Transverse colon (tissue), 4 donors: Measurements from ENCODE around the gene TOLLIP. TPM values are rescaled to one million over a fixed set of nuclear protein-coding genes. Genes with fewer than 3 reads are reported as not detected.

Experiments
- DNase-seq: peaks from one replicate; pipeline ENCODE4 v3.0.0-alpha.2; 2019
- H3K27ac ChIP-seq, 4 donors: fragments of 200-600 bp; sonication (generic); 2 replicates each; pipeline ENCODE4 v1.5.1; 2016 to 2018; ENCODE audit warnings: inconsistent platforms in 4 of 4
- H3K27me3 ChIP-seq: fragments of 200-600 bp; sonication (generic); 2 replicates; pipeline ENCODE4 v1.5.1; 2017; ENCODE audit warnings: inconsistent platforms
- H3K36me3 ChIP-seq, 4 donors: fragments of 200-600 bp; sonication (generic); 2 replicates each; pipeline ENCODE4 v1.5.1; 2017 to 2019; ENCODE audit warnings: inconsistent platforms in 4 of 4
- H3K4me1 ChIP-seq, 4 donors: fragments of 200-600 bp; sonication (generic); 2 replicates each; pipeline ENCODE4 v1.5.1; 2017 to 2020; ENCODE audit warnings: inconsistent platforms in 4 of 4
- H3K4me3 ChIP-seq, 4 donors: fragments of 200-600 bp; sonication (generic); 1 replicate in 1 of 4; 2 replicates in 3 of 4; pipeline versions ENCODE4 v1.5.1 to v1.6.1; 2017 to 2019; ENCODE audit warnings: inconsistent platforms in 4 of 4
- H3K9me3 ChIP-seq, 2 donors: fragments of 200-600 bp; sonication (generic); 2 replicates each; pipeline ENCODE4 v1.5.1; 2017 to 2019; ENCODE audit warnings: inconsistent platforms in 2 of 2
- CTCF ChIP-seq, 5 experiments: fragments of 200-600 bp in 3 of 5; fragments of 450-650 bp in 2 of 5; sonication (generic) in 3 of 5; IDR thresholded peaks; 1 replicate in 2 of 5; 2 replicates in 3 of 5; pipeline ENCODE4 v1.5.1; 2016 to 2017; ENCODE audit warnings: antibody characterized with exemption in 5 of 5, inconsistent platforms in 3 of 5, mild to moderate bottlenecking in 2 of 5, moderate library complexity in 1 of 5
- EP300 ChIP-seq: sonication (generic); formaldehyde crosslinking; IDR thresholded peaks from one replicate; pipeline ENCODE4 v1.6.1; 2017; ENCODE audit warnings: antibody characterized with exemption, low read depth
- POLR2A ChIP-seq: fragments of 450-650 bp; IDR thresholded peaks from one replicate; pipeline ENCODE4 v1.6.1; 2016; ENCODE audit warnings: antibody characterized with exemption, mild to moderate bottlenecking, moderate library complexity
- POLR2AphosphoS5 ChIP-seq, 3 donors: sonication (generic); formaldehyde crosslinking; IDR thresholded peaks; one replicate each; pipeline ENCODE4 v1.6.1; 2016; ENCODE audit warnings: antibody characterized with exemption in 3 of 3
- WGBS, 2 donors: methylation state at CpG; one replicate each; pipeline ENCODE4 v1.1.5; 2018; ENCODE audit warnings: low coverage in 1 of 2; 5-methylcytosine and 5-hydroxymethylcytosine counted together
- in situ Hi-C, 4 donors: fragments of 200-750 bp; cut with MboI; loops; one replicate each; pipeline versions ENCODE4 v1.15.0 to v1.15.1; 2017; ENCODE audit warnings: low sequenced_read_pairs in 3 of 4, low pct_ligation_motif_present in 1 of 4, low pct_unique_long_range_greater_than_20kb in 1 of 4
- intact Hi-C: fragments of 100-400 bp; cut with DNase I; formaldehyde crosslinking; loops from one replicate; pipeline ENCODE4 v1.15.1; 2023; ENCODE audit warnings: low total_unique reads
- total RNA-seq, 4 donors: library from RNA; depleted of rRNA; stranded (reverse); fragments of >200 nt; gene quantifications; one replicate each; pipeline ENCODE4 v1.1.0, GENCODE V29; 2016

TOLLIP gene
- total RNA-seq, 4 donors from 2014 or later, result 25.9 to 132 (median 50.4) TPM

DNA sequence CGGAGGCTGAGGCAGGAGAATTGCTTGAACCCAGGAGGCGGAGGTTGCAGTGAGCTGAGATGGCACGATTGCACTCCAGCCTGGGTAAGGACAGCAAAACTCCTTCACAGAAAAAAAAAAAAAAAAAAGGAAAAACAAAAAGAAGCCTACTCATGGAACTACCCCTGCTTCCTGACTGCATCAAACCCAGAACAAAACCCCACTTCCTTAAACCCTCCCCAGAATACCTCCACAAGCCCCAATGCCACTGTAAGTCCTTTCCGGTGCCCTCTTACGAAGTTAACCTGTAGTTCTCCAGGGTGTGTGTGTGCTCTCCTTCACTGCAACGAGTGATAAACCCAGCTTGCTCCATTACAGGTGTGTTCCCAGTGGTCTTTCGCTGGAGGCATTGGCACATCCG is 8.6 kb upstream of the TOLLIP start:
- no peak overlapping the region for H3K27ac ChIP-seq
- WGBS, 2 donors, result 71 to 87% methylated on average over 3 to 8 of the region's 8 CpGs

DNA sequence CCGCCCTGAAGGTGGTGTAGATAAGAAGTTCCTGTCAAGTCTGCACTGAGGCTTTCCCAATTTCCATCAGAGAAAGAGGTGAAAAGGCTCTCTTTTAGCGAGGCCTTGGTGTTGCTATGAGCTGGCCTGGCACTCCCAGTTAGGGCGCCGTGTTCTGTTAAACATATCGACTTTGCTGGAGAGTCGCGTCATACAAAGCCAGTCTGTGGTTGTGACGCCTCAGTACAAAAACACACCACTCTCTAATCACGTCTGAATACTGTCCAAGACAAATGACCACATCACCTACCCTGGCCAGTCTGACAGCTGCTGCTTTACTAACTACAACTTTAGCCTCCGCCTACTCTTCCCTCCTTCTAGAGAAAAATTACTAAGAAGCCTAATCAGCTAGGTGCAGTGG is 8.0 kb upstream of the TOLLIP start:
- in situ Hi-C loops, result no loop called here
- Histone ChIP-seq H3K4me1 (no peaks in the 10 kb centered on the region), H3K36me3 (no peaks in the 10 kb centered on the region), H3K4me3 (no peak overlapping the region), H3K27me3 (no peaks in the 10 kb centered on the region), H3K27ac (no peak overlapping the region), H3K9me3 (no peaks in the 10 kb centered on the region)
- DNase-seq, result no peak
- 85 to 91% methylated on average over 7 to 10 of the region's 10 CpGs for WGBS, 2 donors
- no peak for TF ChIP-seq CTCF (IDR thresholded peaks at IDR 0.05)
- TF ChIP-seq EP300, result no peak
- TF ChIP-seq POLR2A, result no peak
- no peak for TF ChIP-seq POLR2AphosphoS5 (IDR thresholded peaks at IDR 0.05)
- intact Hi-C loops, result no loop called here

More for the DNA sequence above, 8.6 kb upstream of the TOLLIP start:
- Histone ChIP-seq H3K4me1 (no peaks in the 10 kb centered on the region), H3K27me3 (peaks cover 3% of the 10 kb centered on the region), H3K36me3 (no peaks in the 10 kb centered on the region), H3K4me3 (no peak overlapping the region), H3K9me3 (no peaks in the 10 kb centered on the region)
- no peak for DNase-seq
- intact Hi-C loops (no loop called here), in situ Hi-C loops (no loop called here)
- TF ChIP-seq CTCF (IDR thresholded peaks at IDR 0.05) (no peak), POLR2A (no peak), POLR2AphosphoS5 (IDR thresholded peaks at IDR 0.05) (no peak), EP300 (no peak)

GRCh38 chr11:1310772-1311468 is 1.5 kb upstream of the TOLLIP start:
- Histone ChIP-seq H3K36me3 (no peaks in the 10 kb centered on the region), H3K4me3 (peak overlapping the region in 2 of 4 donors; percentile 63 to 88), H3K9me3 (no peaks in the 10 kb centered on the region), H3K4me1 (peaks cover 15 to 41% (median 35%) of the 10 kb centered on the region in 4 donors), H3K27ac (peak overlapping the region; percentile 93 to 96 (median 94)), H3K27me3 (no peaks in the 10 kb centered on the region)
- TF ChIP-seq EP300 (no peak), CTCF (IDR thresholded peaks at IDR 0.05) (no peak), POLR2AphosphoS5 (IDR thresholded peaks at IDR 0.05) (no peak), POLR2A (no peak)
- 72 to 80% methylated on average over 9 to 15 of the region's 15 CpGs for WGBS, 2 donors
- intact Hi-C loops, result no loop called here
- DNase-seq, result no peak
- in situ Hi-C loops, result no loop called here

DNA sequence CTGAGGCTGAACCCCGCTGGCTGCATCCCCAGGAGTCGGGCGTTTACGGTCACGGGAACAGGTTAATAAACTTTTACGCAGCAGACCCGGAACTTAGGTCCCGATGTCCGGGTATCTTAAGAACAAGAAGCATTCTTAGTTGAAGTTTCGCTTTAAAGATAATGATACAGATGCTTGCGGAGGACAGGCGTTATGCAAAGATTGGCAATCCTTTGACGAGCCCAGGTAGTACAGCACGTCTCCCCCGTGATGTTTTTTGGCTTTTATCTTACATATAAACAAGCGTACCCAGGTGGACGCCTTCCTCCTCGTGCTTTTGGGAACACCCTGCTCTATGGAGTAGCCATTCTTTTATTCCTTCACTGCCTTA is 871 bp upstream of the TOLLIP start:
- Histone ChIP-seq H3K27me3 (no peaks in the 10 kb centered on the region), H3K4me3 (peak overlapping the region; percentile 56 to 89 (median 76)), H3K4me1 (peaks cover 15 to 47% (median 40%) of the 10 kb centered on the region in 4 donors), H3K36me3 (no peaks in the 10 kb centered on the region), H3K9me3 (no peaks in the 10 kb centered on the region), H3K27ac (peak overlapping the region; percentile 93 to 96 (median 94))
- in situ Hi-C loops (no loop called here), intact Hi-C loops (no loop called here)
- TF ChIP-seq POLR2AphosphoS5 (IDR thresholded peaks at IDR 0.05), result no peak
- WGBS, 2 donors, result 45 to 68% methylated on average over 8 to 18 of the region's 18 CpGs
- DNase-seq, result peak; percentile 43
